HEK293 (cell line): ENCODE results near the gene SAYSD1.

ENCODE experiments used
- HOXC10 ChIP-seq: sonication (generic); formaldehyde crosslinking; IDR thresholded peaks from 2 replicates; pipeline ENCODE4 v1.8.1; 2023; ENCODE audit warnings: mild to moderate bottlenecking, missing genetic modification reagents
- OSR2 ChIP-seq: fragments of 450-650 bp; formaldehyde crosslinking; IDR thresholded peaks from 2 replicates; pipeline ENCODE4 v1.5.1; 2016; ENCODE audit warnings: missing biosample characterization, missing genetic modification characterization
- OVOL3 ChIP-seq: fragments of 450-650 bp; formaldehyde crosslinking; IDR thresholded peaks from 2 replicates; pipeline ENCODE4 v1.5.1; 2016; ENCODE audit warnings: missing biosample characterization, missing genetic modification characterization
- REPIN1 ChIP-seq: fragments of 450-650 bp; formaldehyde crosslinking; IDR thresholded peaks from 2 replicates; pipeline ENCODE4 v1.5.1; 2017; ENCODE audit warnings: missing biosample characterization, missing genetic modification characterization, low read depth
- ZFP37 ChIP-seq: fragments of 450-650 bp; formaldehyde crosslinking; IDR thresholded peaks from 2 replicates; pipeline ENCODE4 v1.5.1; 2016; ENCODE audit warnings: missing biosample characterization, missing genetic modification characterization
- ZNF121 ChIP-seq: fragments of 450-650 bp; formaldehyde crosslinking; IDR thresholded peaks from 2 replicates; pipeline ENCODE4 v1.5.1; 2016; ENCODE audit warnings: missing biosample characterization, missing genetic modification characterization
- ZNF19 ChIP-seq: fragments of 450-650 bp; formaldehyde crosslinking; IDR thresholded peaks from 2 replicates; pipeline ENCODE4; 2016; ENCODE audit warnings: missing biosample characterization, missing genetic modification characterization, low read depth
- ZNF785 ChIP-seq: fragments of 450-650 bp; formaldehyde crosslinking; IDR thresholded peaks from 2 replicates; pipeline ENCODE4 v1.5.1; 2016; ENCODE audit warnings: missing biosample characterization, missing genetic modification characterization
- ZXDB ChIP-seq: fragments of 450-650 bp; formaldehyde crosslinking; IDR thresholded peaks from 2 replicates; pipeline ENCODE4 v1.5.1; 2016; ENCODE audit warnings: missing biosample characterization, missing genetic modification characterization
- TF ChIP-seq, protein P1 (sequence below): fragments of 450-650 bp; formaldehyde crosslinking; IDR thresholded peaks from 2 replicates; pipeline ENCODE4 v1.5.1; 2016; ENCODE audit warnings: missing biosample characterization, missing genetic modification characterization
- TF ChIP-seq, protein P2 (sequence below): fragments of 450-650 bp; formaldehyde crosslinking; IDR thresholded peaks from 2 replicates; pipeline ENCODE4 v1.5.1; 2016; ENCODE audit warnings: missing biosample characterization, missing genetic modification characterization
- TF ChIP-seq, protein P3 (sequence below): fragments of 450-650 bp; formaldehyde crosslinking; IDR thresholded peaks from 2 replicates; pipeline ENCODE4 v1.5.1; 2016; ENCODE audit warnings: missing biosample characterization, missing genetic modification characterization
- TF ChIP-seq, protein P4 (sequence below): fragments of 450-650 bp; formaldehyde crosslinking; IDR thresholded peaks from 2 replicates; pipeline ENCODE4 v1.5.1; 2016; ENCODE audit warnings: missing biosample characterization, missing genetic modification characterization, low read depth
- TF ChIP-seq, protein P5 (sequence below): fragments of 450-650 bp; formaldehyde crosslinking; IDR thresholded peaks from 2 replicates; pipeline ENCODE4 v1.5.1; 2016; ENCODE audit warnings: missing biosample characterization, missing genetic modification characterization

DNA sequence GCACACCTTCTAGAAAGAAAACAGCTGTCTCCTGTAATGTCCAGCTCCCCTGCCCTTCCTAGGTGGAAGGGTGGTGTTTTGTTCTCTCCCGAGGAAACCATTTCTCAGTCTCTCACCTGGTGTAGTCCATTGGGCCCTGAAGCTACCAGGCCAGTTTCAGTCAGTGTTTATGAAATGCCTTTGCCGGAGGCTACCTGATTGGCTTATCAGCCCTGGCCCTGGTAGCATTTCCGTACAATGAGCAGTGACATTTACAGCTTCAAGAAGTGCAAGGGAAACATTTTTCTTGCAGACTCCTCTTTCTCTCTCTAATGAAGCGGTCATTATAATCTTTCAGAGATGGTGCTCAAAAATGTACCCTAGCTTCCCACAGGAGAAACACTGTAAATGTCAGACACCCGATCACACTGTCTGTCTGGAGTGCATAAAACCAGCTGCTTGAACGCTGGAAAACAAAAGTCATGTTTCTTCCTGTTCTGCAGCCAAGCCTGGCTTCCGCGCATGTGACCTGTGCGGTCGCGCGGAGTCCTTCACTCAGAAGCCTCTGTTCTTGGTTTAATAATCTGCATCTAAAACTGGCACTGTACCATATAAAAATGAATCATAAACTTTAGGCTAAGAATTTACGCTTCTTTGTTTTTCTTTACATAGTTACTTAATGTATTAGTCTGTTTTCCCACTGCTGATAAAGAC is 28.4 kb upstream of the SAYSD1 start:
- TF ChIP-seq OVOL3 (tag by site-specific recombination) (no peak), HOXC10 (CRISPR knock-in tag) (no peak), ZXDB (no peak), ZNF19 (tag by site-specific recombination) (no peak), ZNF785 (tag by site-specific recombination) (no peak), OSR2 (tag by site-specific recombination) (no peak), REPIN1 (tag by site-specific recombination) (no peak), ZNF121 (tag by site-specific recombination) (no peak), ZFP37 (tag by site-specific recombination) (no peak)
- TF ChIP-seq, protein P1, sequence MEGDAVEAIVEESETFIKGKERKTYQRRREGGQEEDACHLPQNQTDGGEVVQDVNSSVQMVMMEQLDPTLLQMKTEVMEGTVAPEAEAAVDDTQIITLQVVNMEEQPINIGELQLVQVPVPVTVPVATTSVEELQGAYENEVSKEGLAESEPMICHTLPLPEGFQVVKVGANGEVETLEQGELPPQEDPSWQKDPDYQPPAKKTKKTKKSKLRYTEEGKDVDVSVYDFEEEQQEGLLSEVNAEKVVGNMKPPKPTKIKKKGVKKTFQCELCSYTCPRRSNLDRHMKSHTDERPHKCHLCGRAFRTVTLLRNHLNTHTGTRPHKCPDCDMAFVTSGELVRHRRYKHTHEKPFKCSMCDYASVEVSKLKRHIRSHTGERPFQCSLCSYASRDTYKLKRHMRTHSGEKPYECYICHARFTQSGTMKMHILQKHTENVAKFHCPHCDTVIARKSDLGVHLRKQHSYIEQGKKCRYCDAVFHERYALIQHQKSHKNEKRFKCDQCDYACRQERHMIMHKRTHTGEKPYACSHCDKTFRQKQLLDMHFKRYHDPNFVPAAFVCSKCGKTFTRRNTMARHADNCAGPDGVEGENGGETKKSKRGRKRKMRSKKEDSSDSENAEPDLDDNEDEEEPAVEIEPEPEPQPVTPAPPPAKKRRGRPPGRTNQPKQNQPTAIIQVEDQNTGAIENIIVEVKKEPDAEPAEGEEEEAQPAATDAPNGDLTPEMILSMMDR (tag by site-specific recombination), result no peak
- TF ChIP-seq, protein P2, sequence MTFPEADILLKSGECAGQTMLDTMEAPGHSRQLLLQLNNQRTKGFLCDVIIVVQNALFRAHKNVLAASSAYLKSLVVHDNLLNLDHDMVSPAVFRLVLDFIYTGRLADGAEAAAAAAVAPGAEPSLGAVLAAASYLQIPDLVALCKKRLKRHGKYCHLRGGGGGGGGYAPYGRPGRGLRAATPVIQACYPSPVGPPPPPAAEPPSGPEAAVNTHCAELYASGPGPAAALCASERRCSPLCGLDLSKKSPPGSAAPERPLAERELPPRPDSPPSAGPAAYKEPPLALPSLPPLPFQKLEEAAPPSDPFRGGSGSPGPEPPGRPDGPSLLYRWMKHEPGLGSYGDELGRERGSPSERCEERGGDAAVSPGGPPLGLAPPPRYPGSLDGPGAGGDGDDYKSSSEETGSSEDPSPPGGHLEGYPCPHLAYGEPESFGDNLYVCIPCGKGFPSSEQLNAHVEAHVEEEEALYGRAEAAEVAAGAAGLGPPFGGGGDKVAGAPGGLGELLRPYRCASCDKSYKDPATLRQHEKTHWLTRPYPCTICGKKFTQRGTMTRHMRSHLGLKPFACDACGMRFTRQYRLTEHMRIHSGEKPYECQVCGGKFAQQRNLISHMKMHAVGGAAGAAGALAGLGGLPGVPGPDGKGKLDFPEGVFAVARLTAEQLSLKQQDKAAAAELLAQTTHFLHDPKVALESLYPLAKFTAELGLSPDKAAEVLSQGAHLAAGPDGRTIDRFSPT (tag by site-specific recombination), result no peak
- TF ChIP-seq, protein P3, sequence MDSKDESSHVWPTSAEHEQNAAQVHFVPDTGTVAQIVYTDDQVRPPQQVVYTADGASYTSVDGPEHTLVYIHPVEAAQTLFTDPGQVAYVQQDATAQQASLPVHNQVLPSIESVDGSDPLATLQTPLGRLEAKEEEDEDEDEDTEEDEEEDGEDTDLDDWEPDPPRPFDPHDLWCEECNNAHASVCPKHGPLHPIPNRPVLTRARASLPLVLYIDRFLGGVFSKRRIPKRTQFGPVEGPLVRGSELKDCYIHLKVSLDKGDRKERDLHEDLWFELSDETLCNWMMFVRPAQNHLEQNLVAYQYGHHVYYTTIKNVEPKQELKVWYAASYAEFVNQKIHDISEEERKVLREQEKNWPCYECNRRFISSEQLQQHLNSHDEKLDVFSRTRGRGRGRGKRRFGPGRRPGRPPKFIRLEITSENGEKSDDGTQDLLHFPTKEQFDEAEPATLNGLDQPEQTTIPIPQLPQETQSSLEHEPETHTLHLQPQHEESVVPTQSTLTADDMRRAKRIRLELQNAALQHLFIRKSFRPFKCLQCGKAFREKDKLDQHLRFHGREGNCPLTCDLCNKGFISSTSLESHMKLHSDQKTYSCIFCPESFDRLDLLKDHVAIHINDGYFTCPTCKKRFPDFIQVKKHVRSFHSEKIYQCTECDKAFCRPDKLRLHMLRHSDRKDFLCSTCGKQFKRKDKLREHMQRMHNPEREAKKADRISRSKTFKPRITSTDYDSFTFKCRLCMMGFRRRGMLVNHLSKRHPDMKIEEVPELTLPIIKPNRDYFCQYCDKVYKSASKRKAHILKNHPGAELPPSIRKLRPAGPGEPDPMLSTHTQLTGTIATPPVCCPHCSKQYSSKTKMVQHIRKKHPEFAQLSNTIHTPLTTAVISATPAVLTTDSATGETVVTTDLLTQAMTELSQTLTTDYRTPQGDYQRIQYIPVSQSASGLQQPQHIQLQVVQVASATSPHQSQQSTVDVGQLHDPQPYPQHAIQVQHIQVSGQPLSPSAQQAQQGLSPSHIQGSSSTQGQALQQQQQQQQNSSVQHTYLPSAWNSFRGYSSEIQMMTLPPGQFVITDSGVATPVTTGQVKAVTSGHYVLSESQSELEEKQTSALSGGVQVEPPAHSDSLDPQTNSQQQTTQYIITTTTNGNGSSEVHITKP, result no peak
- TF ChIP-seq, protein P4, sequence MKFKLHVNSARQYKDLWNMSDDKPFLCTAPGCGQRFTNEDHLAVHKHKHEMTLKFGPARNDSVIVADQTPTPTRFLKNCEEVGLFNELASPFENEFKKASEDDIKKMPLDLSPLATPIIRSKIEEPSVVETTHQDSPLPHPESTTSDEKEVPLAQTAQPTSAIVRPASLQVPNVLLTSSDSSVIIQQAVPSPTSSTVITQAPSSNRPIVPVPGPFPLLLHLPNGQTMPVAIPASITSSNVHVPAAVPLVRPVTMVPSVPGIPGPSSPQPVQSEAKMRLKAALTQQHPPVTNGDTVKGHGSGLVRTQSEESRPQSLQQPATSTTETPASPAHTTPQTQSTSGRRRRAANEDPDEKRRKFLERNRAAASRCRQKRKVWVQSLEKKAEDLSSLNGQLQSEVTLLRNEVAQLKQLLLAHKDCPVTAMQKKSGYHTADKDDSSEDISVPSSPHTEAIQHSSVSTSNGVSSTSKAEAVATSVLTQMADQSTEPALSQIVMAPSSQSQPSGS, result no peak
- TF ChIP-seq, protein P5, sequence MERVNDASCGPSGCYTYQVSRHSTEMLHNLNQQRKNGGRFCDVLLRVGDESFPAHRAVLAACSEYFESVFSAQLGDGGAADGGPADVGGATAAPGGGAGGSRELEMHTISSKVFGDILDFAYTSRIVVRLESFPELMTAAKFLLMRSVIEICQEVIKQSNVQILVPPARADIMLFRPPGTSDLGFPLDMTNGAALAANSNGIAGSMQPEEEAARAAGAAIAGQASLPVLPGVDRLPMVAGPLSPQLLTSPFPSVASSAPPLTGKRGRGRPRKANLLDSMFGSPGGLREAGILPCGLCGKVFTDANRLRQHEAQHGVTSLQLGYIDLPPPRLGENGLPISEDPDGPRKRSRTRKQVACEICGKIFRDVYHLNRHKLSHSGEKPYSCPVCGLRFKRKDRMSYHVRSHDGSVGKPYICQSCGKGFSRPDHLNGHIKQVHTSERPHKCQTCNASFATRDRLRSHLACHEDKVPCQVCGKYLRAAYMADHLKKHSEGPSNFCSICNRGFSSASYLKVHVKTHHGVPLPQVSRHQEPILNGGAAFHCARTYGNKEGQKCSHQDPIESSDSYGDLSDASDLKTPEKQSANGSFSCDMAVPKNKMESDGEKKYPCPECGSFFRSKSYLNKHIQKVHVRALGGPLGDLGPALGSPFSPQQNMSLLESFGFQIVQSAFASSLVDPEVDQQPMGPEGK (tag by site-specific recombination), result no peak
